Thoracic aorta (tissue), 2 donors: ENCODE data around the gene SUV39H1. TPM values are rescaled to one million over a fixed set of nuclear protein-coding genes. Genes with fewer than 3 reads are reported as not detected.

ENCODE experiments used
- ATAC-seq: fragments of 150-250 bp; one replicate; pipeline ENCODE4 v1.8.0; 2017; ENCODE audit warnings: low read depth; ENCODE audit not compliant: insufficient number of reproducible peaks, low FRiP score
- DNase-seq: peaks from one replicate; pipeline ENCODE4 v3.0.0-alpha.2; 2020; ENCODE audit warnings: low spot score
- H3K27ac ChIP-seq, 2 donors: fragments of 200-600 bp; sonication (generic); 1 replicate in 1 of 2; 2 replicates in 1 of 2; pipeline ENCODE4 v1.5.1; 2016; ENCODE audit warnings: mild to moderate bottlenecking in 2 of 2, moderate library complexity in 2 of 2
- H3K27me3 ChIP-seq: fragments of 200-600 bp; sonication (generic); replicated peaks from 2 replicates; pipeline ENCODE4 v1.6.0; 2016; ENCODE audit warnings: mild to moderate bottlenecking; ENCODE audit not compliant: insufficient read depth
- H3K36me3 ChIP-seq: fragments of 200-600 bp; sonication (generic); one replicate; pipeline ENCODE4 v1.5.1; 2016
- H3K4me1 ChIP-seq, 2 donors: fragments of 200-600 bp; sonication (generic); 1 replicate in 1 of 2; 2 replicates in 1 of 2; pipeline versions ENCODE4 v1.5.1 to v1.6.0; 2016; ENCODE audit warnings: low read depth in 2 of 2, mild to moderate bottlenecking in 1 of 2; ENCODE audit not compliant: control insufficient read depth in 1 of 2
- H3K4me3 ChIP-seq: fragments of 200-600 bp; sonication (generic); 2 replicates; pipeline ENCODE4 v1.5.1; 2016; ENCODE audit warnings: mild to moderate bottlenecking
- H3K9me3 ChIP-seq: fragments of 200-600 bp; sonication (generic); 2 replicates; pipeline ENCODE4 v1.5.1; 2016
- total RNA-seq, 2 donors: library from RNA; depleted of rRNA; stranded (reverse); fragments of >200 nt; gene quantifications; one replicate each; pipeline versions ENCODE4 v1.1.0 to v1.2.3, GENCODE V29; 2016
- TF ChIP-seq, protein P1 (sequence below): fragments of 200-600 bp; sonication (generic); IDR thresholded peaks from one replicate; pipeline ENCODE4 v1.5.1; 2019; ENCODE audit warnings: antibody characterized with exemption

Gene SUV39H1
- total RNA-seq, 2 donors from 2014 or later: 3.5 to 4.4 TPM

DNA sequence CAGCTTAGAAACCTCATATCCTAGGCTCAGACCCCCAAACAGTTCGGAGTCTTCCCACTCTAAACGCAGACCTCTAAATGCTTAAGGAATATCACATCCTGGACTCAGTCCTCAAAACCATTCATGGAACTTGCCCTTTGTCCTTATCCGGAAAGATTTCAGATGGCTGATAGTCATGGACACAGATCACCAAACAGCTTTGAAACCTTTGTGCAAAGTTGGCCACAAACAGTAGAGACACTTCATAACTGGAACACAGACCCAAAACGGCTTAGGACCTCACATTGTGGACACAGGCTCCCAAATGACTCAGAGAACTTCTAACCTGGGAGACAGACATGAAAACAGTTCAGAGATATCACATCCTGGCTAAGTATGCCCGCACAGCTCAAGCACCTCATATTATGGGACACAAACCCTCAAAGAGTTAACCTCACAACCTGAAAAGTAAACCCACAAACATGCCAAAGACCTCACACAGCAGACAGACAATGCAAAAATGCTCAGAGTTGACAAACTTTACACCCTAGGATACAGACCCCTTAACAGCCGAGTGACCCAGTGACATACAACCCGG, 15.5 kb downstream of the SUV39H1 start:
- Histone ChIP-seq H3K27me3 (no peaks in the 10 kb centered on the region), H3K4me1 (no peaks in the 10 kb centered on the region), H3K27ac (no peak overlapping the region), H3K36me3 (no peaks in the 10 kb centered on the region), H3K4me3 (no peak overlapping the region), H3K9me3 (no peaks in the 10 kb centered on the region)
- DNase-seq: no peak
- ATAC-seq: no peak
- TF ChIP-seq, protein P1, sequence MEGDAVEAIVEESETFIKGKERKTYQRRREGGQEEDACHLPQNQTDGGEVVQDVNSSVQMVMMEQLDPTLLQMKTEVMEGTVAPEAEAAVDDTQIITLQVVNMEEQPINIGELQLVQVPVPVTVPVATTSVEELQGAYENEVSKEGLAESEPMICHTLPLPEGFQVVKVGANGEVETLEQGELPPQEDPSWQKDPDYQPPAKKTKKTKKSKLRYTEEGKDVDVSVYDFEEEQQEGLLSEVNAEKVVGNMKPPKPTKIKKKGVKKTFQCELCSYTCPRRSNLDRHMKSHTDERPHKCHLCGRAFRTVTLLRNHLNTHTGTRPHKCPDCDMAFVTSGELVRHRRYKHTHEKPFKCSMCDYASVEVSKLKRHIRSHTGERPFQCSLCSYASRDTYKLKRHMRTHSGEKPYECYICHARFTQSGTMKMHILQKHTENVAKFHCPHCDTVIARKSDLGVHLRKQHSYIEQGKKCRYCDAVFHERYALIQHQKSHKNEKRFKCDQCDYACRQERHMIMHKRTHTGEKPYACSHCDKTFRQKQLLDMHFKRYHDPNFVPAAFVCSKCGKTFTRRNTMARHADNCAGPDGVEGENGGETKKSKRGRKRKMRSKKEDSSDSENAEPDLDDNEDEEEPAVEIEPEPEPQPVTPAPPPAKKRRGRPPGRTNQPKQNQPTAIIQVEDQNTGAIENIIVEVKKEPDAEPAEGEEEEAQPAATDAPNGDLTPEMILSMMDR: no peak

DNA sequence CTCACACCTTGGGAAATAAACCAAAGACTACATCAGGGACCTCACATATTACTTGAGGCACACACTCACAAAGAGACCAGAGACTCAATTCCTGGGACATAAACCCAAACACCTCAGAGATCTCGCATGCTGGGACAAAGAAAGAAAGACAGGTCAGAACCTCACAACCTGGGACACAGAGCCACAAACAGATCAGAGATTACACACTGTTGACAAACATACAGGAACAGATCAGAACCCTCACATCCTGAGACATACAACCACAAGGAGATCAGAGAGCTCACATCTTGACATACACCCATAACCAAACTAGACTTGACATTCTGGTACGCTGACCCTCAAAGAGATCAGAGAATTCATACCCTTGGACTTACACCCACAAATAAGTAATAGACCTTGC, 17.3 kb downstream of the SUV39H1 start:
- Histone ChIP-seq H3K4me1 (no peaks in the 10 kb centered on the region), H3K36me3 (no peaks in the 10 kb centered on the region), H3K9me3 (no peaks in the 10 kb centered on the region), H3K27ac (no peak overlapping the region), H3K4me3 (no peak overlapping the region), H3K27me3 (no peaks in the 10 kb centered on the region)
- TF ChIP-seq, protein P1: no peak
- ATAC-seq (no peak), DNase-seq (no peak)

DNA sequence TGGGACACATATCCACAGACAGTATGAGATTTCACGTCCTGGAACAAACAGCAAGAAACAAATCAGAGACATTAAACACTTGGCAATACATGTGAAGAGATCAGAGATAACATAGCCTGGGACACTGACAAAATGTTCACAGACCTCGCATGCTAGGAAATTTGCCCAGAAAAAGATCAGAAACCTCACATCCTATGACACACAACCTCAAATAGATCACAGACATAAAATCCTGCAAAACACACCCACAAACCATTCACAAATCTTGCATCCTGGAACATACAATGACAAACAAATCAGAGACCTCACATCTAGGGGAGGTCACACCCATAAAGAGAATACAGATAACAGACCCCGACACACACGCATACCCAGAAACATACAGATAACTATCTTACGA, 18.0 kb downstream of the SUV39H1 start:
- Histone ChIP-seq H3K9me3 (no peaks in the 10 kb centered on the region), H3K27me3 (no peaks in the 10 kb centered on the region), H3K4me3 (no peak overlapping the region), H3K27ac (no peak overlapping the region), H3K36me3 (no peaks in the 10 kb centered on the region), H3K4me1 (no peaks in the 10 kb centered on the region)
- no peak for ATAC-seq
- TF ChIP-seq, protein P1: no peak
- no peak for DNase-seq

DNA sequence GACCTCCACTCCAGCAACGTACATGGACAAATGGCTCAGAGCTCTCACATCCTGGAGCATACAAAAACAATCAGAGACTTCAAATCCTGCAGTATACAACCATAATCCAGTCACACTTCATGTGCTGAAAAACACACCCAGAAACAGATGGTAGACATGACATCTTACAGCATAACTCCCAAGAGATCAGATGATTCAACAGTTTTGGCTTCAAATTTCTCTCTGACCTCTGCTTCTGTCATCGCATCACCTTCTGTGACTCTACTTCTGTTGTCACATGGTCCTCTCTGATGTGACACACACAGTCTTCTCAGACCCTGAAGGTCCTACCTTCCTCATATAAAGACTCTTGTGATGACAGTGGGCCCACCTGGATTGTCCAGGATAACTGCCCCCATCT, 18.5 kb downstream of the SUV39H1 start:
- no peak for DNase-seq
- H3K9me3 ChIP-seq: no peaks in the 10 kb centered on the region
- TF ChIP-seq, protein P1: no peak
- no peaks in the 10 kb centered on the region for H3K27me3 ChIP-seq
- H3K36me3 ChIP-seq: no peaks in the 10 kb centered on the region
- no peak overlapping the region for H3K27ac ChIP-seq
- H3K4me3 ChIP-seq: no peak overlapping the region
- no peaks in the 10 kb centered on the region for H3K4me1 ChIP-seq
- no peak for ATAC-seq

DNA sequence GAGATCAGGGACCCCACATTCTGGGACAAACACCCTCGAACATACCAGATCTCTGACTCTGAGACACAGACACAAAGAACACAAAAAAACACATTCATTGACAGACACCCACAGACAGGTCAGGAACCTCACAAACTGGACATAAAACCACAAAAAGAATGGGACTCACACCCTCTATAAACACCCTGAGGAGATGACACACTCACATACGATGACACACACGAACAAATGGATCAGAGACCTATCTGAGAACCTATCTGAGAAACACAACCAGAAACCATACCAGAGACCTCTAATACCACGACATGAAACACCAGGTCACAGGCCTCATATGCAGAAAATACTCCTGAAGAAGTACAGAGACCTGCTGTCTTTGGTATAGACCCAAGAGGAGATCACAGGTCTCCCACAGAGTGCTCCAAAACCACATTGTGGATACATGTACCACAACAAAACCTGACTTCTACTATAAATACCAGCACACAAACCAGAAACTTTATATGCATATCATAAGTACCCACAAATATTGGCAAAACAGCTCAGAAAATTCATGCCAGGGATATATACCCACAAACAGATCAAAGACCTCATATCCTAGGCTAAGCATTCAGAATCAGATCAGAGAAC, 19.5 kb downstream of the SUV39H1 start:
- Histone ChIP-seq H3K4me3 (no peak overlapping the region), H3K9me3 (no peaks in the 10 kb centered on the region), H3K27me3 (no peaks in the 10 kb centered on the region), H3K27ac (no peak overlapping the region), H3K36me3 (no peaks in the 10 kb centered on the region), H3K4me1 (no peaks in the 10 kb centered on the region)
- TF ChIP-seq, protein P1: no peak
- DNase-seq (no peak), ATAC-seq (no peak)
